ENCODE data around the gene MAD1L1.

- TF ChIP-seq, protein P1, sequence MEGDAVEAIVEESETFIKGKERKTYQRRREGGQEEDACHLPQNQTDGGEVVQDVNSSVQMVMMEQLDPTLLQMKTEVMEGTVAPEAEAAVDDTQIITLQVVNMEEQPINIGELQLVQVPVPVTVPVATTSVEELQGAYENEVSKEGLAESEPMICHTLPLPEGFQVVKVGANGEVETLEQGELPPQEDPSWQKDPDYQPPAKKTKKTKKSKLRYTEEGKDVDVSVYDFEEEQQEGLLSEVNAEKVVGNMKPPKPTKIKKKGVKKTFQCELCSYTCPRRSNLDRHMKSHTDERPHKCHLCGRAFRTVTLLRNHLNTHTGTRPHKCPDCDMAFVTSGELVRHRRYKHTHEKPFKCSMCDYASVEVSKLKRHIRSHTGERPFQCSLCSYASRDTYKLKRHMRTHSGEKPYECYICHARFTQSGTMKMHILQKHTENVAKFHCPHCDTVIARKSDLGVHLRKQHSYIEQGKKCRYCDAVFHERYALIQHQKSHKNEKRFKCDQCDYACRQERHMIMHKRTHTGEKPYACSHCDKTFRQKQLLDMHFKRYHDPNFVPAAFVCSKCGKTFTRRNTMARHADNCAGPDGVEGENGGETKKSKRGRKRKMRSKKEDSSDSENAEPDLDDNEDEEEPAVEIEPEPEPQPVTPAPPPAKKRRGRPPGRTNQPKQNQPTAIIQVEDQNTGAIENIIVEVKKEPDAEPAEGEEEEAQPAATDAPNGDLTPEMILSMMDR (conservative IDR thresholded peaks at IDR 0.05): no peak
- TF ChIP-seq ZFX (IDR thresholded peaks at IDR 0.05): no peak
These were observed 140.5 kb downstream of the MAD1L1 start for GRCh38 chr7:2092279-2092678.

Measured in C4-2B (cell line).